ENCODE measurements around the gene PLEKHF1.

DNA sequence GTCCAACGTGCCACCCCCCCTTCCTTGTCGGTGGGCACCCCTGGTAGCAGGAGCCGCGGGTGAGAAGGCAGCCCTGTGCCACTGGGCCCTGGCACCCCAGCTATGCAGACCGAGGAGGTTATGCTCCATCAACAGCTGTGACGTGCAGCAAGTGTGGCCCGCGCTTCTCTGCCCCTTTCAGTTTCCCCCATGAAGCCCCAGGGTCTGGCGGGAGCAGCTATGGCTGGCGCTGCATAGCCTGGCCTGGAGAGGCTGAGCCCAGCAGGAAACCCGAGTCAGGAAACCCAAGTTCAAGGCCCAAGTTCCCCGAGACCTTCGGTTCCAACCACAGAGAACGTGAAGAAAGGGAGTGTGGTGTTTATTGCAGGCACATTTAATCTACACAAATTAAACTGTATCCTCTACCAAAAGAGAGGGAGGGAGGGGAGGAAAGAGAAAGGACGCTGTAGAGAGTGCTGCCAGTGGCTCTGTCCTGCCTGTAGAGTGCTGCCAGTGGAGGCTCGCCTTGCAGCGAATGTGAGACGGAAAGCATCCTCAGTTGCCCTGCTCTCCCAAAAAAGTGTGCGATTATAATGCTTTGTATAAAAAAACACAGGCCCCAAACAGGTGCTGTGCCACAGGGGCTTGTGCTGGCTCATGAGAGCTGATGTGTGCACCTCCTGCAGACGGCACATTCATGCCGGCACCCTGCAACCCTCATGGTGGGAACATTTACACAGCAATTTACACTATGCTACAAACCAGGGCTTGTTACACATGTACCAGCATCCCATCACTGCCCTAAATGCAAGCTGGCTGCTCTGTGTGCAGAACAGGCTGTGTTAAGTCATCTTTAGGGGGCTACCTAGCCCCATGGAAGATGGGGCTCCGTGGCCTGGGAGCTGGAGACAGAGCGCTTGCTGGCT is 42.8 kb upstream of the PLEKHF1 start:
- TF ChIP-seq, protein P1, sequence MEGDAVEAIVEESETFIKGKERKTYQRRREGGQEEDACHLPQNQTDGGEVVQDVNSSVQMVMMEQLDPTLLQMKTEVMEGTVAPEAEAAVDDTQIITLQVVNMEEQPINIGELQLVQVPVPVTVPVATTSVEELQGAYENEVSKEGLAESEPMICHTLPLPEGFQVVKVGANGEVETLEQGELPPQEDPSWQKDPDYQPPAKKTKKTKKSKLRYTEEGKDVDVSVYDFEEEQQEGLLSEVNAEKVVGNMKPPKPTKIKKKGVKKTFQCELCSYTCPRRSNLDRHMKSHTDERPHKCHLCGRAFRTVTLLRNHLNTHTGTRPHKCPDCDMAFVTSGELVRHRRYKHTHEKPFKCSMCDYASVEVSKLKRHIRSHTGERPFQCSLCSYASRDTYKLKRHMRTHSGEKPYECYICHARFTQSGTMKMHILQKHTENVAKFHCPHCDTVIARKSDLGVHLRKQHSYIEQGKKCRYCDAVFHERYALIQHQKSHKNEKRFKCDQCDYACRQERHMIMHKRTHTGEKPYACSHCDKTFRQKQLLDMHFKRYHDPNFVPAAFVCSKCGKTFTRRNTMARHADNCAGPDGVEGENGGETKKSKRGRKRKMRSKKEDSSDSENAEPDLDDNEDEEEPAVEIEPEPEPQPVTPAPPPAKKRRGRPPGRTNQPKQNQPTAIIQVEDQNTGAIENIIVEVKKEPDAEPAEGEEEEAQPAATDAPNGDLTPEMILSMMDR (conservative IDR thresholded peaks at IDR 0.05; ENCODE audit: low read depth in 2 of 2), result no peak
- TF ChIP-seq EZH2 (IDR thresholded peaks at IDR 0.05; ENCODE audit: low read depth, unreplicated experiment) (no peak), POLR2AphosphoS5 (IDR thresholded peaks at IDR 0.05; ENCODE audit: low read depth) (no peak), EZH2phosphoT487 (IDR thresholded peaks at IDR 0.05; ENCODE audit: unreplicated experiment) (no peak), JUNB (IDR thresholded peaks at IDR 0.05; ENCODE audit: unreplicated experiment) (no peak), CREB1 (CRISPR knock-in tag; IDR thresholded peaks at IDR 0.05; ENCODE audit: low read depth) (no peak), NANOG (IDR thresholded peaks at IDR 0.05; ENCODE audit: borderline replicate concordance) (no peak)
- TF ChIP-seq, protein P2, sequence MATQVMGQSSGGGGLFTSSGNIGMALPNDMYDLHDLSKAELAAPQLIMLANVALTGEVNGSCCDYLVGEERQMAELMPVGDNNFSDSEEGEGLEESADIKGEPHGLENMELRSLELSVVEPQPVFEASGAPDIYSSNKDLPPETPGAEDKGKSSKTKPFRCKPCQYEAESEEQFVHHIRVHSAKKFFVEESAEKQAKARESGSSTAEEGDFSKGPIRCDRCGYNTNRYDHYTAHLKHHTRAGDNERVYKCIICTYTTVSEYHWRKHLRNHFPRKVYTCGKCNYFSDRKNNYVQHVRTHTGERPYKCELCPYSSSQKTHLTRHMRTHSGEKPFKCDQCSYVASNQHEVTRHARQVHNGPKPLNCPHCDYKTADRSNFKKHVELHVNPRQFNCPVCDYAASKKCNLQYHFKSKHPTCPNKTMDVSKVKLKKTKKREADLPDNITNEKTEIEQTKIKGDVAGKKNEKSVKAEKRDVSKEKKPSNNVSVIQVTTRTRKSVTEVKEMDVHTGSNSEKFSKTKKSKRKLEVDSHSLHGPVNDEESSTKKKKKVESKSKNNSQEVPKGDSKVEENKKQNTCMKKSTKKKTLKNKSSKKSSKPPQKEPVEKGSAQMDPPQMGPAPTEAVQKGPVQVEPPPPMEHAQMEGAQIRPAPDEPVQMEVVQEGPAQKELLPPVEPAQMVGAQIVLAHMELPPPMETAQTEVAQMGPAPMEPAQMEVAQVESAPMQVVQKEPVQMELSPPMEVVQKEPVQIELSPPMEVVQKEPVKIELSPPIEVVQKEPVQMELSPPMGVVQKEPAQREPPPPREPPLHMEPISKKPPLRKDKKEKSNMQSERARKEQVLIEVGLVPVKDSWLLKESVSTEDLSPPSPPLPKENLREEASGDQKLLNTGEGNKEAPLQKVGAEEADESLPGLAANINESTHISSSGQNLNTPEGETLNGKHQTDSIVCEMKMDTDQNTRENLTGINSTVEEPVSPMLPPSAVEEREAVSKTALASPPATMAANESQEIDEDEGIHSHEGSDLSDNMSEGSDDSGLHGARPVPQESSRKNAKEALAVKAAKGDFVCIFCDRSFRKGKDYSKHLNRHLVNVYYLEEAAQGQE (IDR thresholded peaks at IDR 0.05; ENCODE audit: unreplicated experiment), result no peak
- TF ChIP-seq, protein P3, sequence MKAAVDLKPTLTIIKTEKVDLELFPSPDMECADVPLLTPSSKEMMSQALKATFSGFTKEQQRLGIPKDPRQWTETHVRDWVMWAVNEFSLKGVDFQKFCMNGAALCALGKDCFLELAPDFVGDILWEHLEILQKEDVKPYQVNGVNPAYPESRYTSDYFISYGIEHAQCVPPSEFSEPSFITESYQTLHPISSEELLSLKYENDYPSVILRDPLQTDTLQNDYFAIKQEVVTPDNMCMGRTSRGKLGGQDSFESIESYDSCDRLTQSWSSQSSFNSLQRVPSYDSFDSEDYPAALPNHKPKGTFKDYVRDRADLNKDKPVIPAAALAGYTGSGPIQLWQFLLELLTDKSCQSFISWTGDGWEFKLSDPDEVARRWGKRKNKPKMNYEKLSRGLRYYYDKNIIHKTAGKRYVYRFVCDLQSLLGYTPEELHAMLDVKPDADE (IDR thresholded peaks at IDR 0.05), result no peak

Measured in GM23338 (cell line).